NOMO-1 treated with dmso at 0.1 percent for 144 hours (cell line): Measurements from ENCODE around the gene MROH9.

Experiments used
- DNase-seq: peaks from one replicate; lab custom pipeline; 2025; ENCODE audit not compliant: unreplicated experiment; lab: John Stamatoyannopoulos, UW

MROH9 gene

DNA sequence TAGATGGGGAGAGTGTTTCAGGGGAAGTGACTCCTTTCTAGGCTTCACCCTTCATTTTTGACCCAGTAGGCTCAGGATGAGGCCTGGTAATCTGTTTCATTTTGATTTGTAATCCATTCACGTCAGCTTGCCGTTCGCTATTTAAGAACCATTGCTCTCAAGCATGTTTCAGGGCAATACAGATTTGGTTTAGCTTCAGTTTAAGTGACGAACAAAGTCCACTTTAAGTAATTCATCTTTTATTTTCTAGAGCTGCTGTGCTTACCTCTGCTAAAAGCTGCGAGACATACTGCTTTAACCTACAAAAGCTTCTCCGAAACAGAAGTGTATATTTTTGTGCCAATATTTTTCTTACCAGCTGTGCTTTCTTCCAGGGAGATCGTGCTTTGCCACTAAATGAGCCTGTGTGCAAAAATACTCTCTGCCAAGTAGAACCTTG lies 146.4 kb downstream of the MROH9 start:
- no peak for DNase-seq

- DNase-seq, result no peak
These were observed 147.3 kb downstream of the MROH9 start for GRCh38 chr1:171082606-171083005.

DNA sequence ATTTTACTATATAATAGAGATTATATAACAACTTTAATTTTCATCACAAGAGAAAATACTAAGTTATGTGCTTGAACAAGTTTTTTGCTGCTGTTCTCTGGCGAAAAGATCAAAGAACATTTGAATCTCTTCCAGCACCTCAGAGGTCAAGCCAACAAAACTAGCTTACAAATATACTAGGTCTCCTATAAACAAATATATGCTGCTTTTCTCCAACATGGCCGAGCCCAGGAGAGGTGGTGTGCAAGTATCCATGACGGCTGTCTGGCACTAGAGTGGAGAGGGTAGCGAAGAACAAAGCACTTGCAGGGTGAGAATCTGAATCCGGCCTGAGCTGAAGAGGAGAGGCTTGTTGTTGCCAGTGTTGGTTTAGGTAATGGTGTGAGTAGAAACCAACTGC lies 147.9 kb downstream of the MROH9 start:
- no peak for DNase-seq

DNA sequence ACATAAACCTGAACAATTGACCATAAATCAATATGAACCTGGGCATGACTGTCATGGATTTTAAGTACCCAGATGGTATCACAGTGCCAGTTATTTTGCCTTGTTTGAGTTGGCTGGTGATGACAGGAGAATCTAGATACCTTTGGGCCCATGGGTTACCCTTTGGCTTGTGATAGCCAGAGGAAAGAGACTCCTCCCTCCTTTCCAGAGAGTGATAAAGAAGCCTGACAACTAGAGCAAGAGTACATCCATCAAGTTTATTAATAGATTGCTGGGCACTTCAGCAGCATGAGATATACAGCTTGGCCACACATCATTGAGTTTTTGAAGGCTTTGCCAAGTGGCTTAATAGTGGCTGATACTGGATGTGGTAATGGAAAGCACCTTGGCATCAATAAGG lies 148.8 kb downstream of the MROH9 start:
- DNase-seq, result no peak

- DNase-seq, result no peak
These were observed 149.5 kb downstream of the MROH9 start for GRCh38 chr1:171084870-171085269.

- no peak for DNase-seq
These were observed 152.6 kb downstream of the MROH9 start for GRCh38 chr1:171087896-171088295.

DNA sequence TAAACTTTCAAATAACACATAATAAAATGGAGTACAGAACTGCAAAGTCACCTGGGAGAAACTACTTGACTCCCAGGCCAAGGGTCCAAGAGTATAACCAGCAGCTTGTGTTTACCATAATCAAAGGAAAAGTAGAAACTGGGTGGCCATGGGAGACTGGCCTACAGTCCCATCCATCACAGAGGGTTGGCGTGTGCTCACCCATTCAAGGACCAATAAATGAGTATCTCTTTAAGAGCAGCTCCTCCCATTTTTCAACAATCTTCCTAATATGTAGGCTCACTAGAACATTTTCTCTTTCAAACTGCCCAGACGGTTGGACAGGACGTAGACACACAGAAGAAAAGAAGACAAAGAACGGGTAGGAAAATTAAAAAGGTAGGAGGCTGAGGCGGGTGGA lies 155.3 kb downstream of the MROH9 start, which contains the start of gene FMO3:
TSS of gene FMO3 (plus strand) at position 302 of the 400 bp plus-strand sequence. CDS start 1,754 bp downstream, outside the sequence.
- DNase-seq, result no peak

DNA sequence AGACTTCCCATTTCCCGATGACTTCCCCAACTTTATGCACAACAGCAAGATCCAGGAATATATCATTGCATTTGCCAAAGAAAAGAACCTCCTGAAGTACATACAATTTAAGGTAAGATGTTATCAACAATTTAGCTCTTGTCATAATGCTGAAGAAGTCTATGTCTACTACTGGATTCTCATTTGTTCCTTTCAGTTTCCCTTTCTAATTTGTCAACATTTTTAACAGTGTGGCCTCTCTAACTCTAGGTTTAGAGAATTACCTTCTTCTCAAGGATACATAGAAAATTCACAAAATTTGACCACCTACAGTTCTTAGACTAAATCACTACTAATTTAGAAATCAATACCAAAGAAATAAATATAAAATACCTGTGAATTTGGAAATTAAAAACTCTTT lies 168.5 kb downstream of the MROH9 start:
- DNase-seq, result no peak

DNA sequence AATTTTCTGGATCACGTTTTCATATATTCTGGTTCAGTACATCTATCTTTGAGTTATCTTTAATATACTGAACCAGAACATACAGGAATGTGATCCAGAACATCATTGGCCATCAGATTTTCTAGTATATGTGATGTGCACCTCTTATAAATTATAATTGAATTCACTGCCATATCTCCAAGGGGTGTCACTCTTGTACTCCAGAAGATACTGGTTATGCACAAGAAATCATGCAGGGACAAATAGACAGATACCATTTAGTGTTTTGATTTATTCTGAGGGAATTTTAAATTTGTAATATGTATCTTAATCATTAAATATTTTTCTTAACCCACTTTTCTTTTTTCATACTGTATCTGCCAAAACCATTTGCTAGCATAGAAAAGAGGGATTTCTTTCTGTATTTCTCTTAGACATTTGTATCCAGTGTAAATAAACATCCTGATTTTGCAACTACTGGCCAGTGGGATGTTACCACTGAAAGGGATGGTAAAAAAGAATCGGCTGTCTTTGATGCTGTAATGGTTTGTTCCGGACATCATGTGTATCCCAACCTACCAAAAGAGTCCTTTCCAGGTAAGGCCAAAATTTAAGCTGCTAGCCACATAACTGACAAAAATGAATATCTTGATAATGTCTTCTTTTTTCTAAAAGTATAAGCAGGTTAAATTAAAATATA lies 172.1 kb downstream of the MROH9 start:
- no peak for DNase-seq

GRCh38 chr1:171107969-171108368 lies 172.6 kb downstream of the MROH9 start:
- no peak for DNase-seq

DNA sequence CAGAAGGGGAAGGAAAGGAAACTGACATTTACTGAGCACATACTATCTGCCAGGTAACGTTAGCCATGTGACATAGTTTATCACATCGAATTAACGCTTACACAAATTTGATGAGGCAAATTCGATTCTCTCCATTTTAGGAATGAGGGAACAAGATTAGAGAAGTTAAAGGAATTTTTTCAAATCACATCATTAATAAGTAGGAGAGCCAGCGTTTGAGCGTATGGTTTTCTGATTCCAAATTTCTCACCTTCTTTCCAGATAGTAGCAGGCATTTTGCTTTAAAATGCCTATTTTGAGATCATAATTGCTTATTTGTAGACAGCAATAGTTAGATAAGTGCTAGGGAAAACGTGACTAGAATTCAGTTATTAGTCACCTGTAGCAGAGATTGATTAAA lies 174.6 kb downstream of the MROH9 start:
- no peak for DNase-seq

DNA sequence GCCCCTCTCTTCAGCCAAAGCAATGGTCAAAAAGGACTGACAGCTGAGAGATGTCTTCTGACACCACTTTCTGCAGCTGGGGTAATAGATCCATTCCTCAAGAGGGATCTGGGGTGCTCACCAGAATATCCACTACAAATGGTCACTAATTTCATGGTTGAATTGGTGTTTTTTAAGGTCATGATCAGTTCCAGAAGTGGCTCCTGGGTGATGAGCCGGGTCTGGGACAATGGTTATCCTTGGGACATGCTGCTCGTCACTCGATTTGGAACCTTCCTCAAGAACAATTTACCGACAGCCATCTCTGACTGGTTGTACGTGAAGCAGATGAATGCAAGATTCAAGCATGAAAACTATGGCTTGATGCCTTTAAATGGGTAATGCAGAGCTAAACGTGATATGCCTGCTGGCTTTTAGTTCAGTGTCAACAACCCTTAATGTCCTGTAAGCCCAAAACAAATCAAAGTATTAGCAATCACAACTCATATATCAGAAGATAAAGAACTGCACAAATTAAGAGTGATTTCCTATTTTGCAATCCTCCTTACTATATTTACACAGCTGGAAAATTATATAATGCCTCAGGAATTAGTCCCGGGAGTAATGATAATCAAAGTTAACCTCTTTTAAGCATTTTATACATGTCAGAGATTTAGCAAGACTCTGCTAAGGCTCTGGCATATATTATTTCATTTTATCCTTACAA lies 175.4 kb downstream of the MROH9 start:
- no peak for DNase-seq

GRCh38 chr1:171112119-171112518 lies 176.8 kb downstream of the MROH9 start:
- no peak for DNase-seq

DNA sequence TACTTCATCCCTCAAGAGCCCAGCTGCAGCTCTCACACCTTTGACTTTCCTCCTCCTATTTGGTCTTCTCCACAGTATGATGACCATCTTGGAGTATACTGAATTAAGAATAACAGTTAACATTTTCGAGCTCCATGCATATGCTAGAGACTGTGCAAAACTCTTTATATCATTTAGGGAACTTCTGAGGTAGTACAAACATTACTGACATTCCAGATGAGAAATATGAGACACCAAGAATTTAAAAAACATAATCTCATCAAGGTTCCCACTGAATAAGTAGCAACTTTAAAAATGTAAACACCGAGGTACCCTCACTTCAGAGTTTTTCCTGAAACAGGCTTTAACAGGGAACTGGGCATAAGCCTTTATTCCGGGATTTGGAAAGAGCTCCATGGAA lies 178.0 kb downstream of the MROH9 start:
- no peak for DNase-seq
